Mucosa of stomach (tissue), 1 donor: ENCODE measurements around the gene INPP4B.

Experiments used
- H3K27me3 ChIP-seq: one replicate; pipeline ENCODE4 v1.7.0; 2013; ENCODE audit warnings: mild to moderate bottlenecking, low read length; ENCODE audit not compliant: control insufficient read depth, insufficient read depth
- H3K36me3 ChIP-seq: one replicate; pipeline ENCODE4 v1.7.0; 2013; ENCODE audit warnings: low read length; ENCODE audit not compliant: control insufficient read depth, insufficient read depth
- H3K4me1 ChIP-seq: one replicate; pipeline ENCODE4 v1.7.0; 2013; ENCODE audit warnings: mild to moderate bottlenecking, low read length; ENCODE audit not compliant: control insufficient read depth, insufficient read depth
- H3K4me3 ChIP-seq: one replicate; pipeline ENCODE4 v1.7.0; 2013; ENCODE audit warnings: low read length
- H3K9ac ChIP-seq: one replicate; pipeline ENCODE4 v1.7.0; 2013; ENCODE audit warnings: mild to moderate bottlenecking, low read length, moderate library complexity
- H3K9me3 ChIP-seq: one replicate; pipeline ENCODE4 v1.7.0; 2013; ENCODE audit warnings: mild to moderate bottlenecking, low read length, moderate library complexity; ENCODE audit not compliant: control insufficient read depth
- donor health status: Pancreatic carcinoma.

INPP4B gene

DNA sequence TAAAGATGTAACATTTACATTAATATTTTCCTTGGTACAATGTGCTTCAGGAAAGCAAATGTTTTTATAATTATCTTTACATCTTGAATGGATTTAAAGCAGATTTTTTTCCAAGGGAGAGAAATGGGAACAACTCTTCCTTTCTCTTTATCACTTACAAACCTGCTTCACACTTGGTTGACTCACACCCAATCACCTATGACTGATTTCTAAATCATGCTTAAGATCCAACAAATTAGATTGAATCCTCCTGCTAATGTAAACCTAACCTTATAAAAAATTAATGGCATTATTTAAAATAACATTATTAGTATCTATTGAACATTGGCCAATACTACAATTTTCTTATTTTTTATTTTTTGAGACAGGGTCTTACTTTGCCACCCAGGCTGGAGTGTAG, 127.1 kb downstream of the INPP4B start:
- Histone ChIP-seq H3K9ac (no peak overlapping the region), H3K9me3 (no peaks in the 10 kb centered on the region), H3K36me3 (no peaks in the 10 kb centered on the region), H3K4me1 (no peaks in the 10 kb centered on the region), H3K27me3 (no peaks in the 10 kb centered on the region), H3K4me3 (no peak overlapping the region)

GRCh38 chr4:142715727-142716126, 130.4 kb downstream of the INPP4B start:
- H3K9ac ChIP-seq, result no peak overlapping the region

GRCh38 chr4:142713282-142714030, 132.6 kb downstream of the INPP4B start:
- Histone ChIP-seq H3K4me3 (no peak overlapping the region), H3K4me1 (no peaks in the 10 kb centered on the region), H3K9ac (no peak overlapping the region), H3K36me3 (no peaks in the 10 kb centered on the region), H3K27me3 (no peaks in the 10 kb centered on the region), H3K9me3 (no peaks in the 10 kb centered on the region)

More at GRCh38 chr4:142715727-142716126, 130.4 kb downstream of the INPP4B start:
- no peak overlapping the region for H3K4me3 ChIP-seq
- no peaks in the 10 kb centered on the region for H3K4me1 ChIP-seq
- no peaks in the 10 kb centered on the region for H3K9me3 ChIP-seq
- H3K27me3 ChIP-seq, result no peaks in the 10 kb centered on the region
- H3K36me3 ChIP-seq, result no peaks in the 10 kb centered on the region

GRCh38 chr4:142708231-142708630, 137.9 kb downstream of the INPP4B start:
- no peak overlapping the region for H3K4me3 ChIP-seq
- H3K9me3 ChIP-seq, result no peaks in the 10 kb centered on the region
- no peaks in the 10 kb centered on the region for H3K27me3 ChIP-seq
- H3K4me1 ChIP-seq, result no peaks in the 10 kb centered on the region
- no peaks in the 10 kb centered on the region for H3K36me3 ChIP-seq
- H3K9ac ChIP-seq, result no peak overlapping the region

GRCh38 chr4:142707401-142707800, 138.7 kb downstream of the INPP4B start:
- Histone ChIP-seq H3K4me3 (no peak overlapping the region), H3K36me3 (no peaks in the 10 kb centered on the region), H3K27me3 (no peaks in the 10 kb centered on the region), H3K4me1 (no peaks in the 10 kb centered on the region), H3K9ac (no peak overlapping the region), H3K9me3 (no peaks in the 10 kb centered on the region)

DNA sequence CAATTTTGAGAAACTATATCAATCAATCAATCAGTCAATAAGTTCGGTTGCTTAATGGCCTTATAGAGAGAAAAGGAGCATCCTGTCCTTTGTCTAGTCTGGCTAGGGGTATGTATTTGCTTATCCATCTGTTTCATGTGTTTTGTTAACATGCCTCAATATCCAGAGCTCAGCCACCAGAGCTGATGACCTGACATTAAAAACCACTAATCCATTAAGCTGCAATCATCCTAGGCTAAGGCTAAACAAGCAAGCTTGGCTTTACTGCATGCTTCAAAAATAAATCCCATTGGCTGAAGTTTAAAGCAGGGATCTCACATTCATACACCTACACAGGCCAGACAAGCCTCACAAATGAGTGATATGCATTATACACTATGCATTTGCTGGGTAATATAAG, 139.7 kb downstream of the INPP4B start:
- Histone ChIP-seq H3K9ac (no peak overlapping the region), H3K27me3 (no peaks in the 10 kb centered on the region), H3K36me3 (no peaks in the 10 kb centered on the region)

GRCh38 chr4:142705820-142706219, 140.3 kb downstream of the INPP4B start:
- H3K4me3 ChIP-seq, result no peak overlapping the region
- H3K36me3 ChIP-seq, result no peaks in the 10 kb centered on the region
- no peaks in the 10 kb centered on the region for H3K9me3 ChIP-seq
- no peaks in the 10 kb centered on the region for H3K27me3 ChIP-seq
- H3K4me1 ChIP-seq, result no peaks in the 10 kb centered on the region
- H3K9ac ChIP-seq, result no peak overlapping the region

More for the DNA sequence above, 139.7 kb downstream of the INPP4B start:
- no peaks in the 10 kb centered on the region for H3K4me1 ChIP-seq
- H3K4me3 ChIP-seq, result no peak overlapping the region
- H3K9me3 ChIP-seq, result no peaks in the 10 kb centered on the region

- H3K27me3 ChIP-seq, result no peaks in the 10 kb centered on the region
- no peak overlapping the region for H3K4me3 ChIP-seq
- no peak overlapping the region for H3K9ac ChIP-seq
- no peaks in the 10 kb centered on the region for H3K36me3 ChIP-seq
- no peaks in the 10 kb centered on the region for H3K9me3 ChIP-seq
- H3K4me1 ChIP-seq, result no peaks in the 10 kb centered on the region
Observed at GRCh38 chr4:142703694-142704309, 142.3 kb downstream of the INPP4B start.

GRCh38 chr4:142701017-142701416, 145.1 kb downstream of the INPP4B start:
- no peaks in the 10 kb centered on the region for H3K27me3 ChIP-seq
- no peaks in the 10 kb centered on the region for H3K4me1 ChIP-seq
- no peaks in the 10 kb centered on the region for H3K9me3 ChIP-seq
- H3K9ac ChIP-seq, result no peak overlapping the region
- no peak overlapping the region for H3K4me3 ChIP-seq
- H3K36me3 ChIP-seq, result no peaks in the 10 kb centered on the region

DNA sequence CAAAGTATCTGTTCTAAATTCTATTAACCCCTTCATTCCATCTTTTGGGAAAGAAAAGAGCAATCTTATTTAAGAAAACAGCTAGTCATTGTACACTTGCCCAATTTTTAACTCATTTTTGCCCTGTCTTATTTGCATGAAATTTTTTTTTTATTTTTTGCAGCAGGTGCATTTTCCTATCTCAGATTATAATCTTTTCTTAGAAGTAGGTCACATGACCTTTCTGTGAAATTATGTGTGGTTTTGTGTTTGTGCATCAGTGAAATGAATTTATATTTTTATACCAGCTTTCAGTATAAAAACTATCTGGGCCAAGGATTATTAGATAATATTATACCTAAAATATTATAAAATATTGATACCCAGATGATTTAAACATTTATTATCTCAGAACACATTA, 145.6 kb downstream of the INPP4B start:
- H3K9me3 ChIP-seq, result no peaks in the 10 kb centered on the region
- H3K27me3 ChIP-seq, result no peaks in the 10 kb centered on the region
- no peaks in the 10 kb centered on the region for H3K4me1 ChIP-seq
- no peak overlapping the region for H3K4me3 ChIP-seq
- H3K36me3 ChIP-seq, result no peaks in the 10 kb centered on the region
- no peak overlapping the region for H3K9ac ChIP-seq

GRCh38 chr4:142698552-142698951, 147.5 kb downstream of the INPP4B start:
- Histone ChIP-seq H3K27me3 (no peaks in the 10 kb centered on the region), H3K4me3 (no peak overlapping the region), H3K4me1 (no peaks in the 10 kb centered on the region), H3K36me3 (no peaks in the 10 kb centered on the region), H3K9ac (no peak overlapping the region), H3K9me3 (no peaks in the 10 kb centered on the region)

- Histone ChIP-seq H3K27me3 (no peaks in the 10 kb centered on the region), H3K9me3 (no peaks in the 10 kb centered on the region), H3K4me3 (no peak overlapping the region), H3K9ac (no peak overlapping the region), H3K36me3 (no peaks in the 10 kb centered on the region), H3K4me1 (no peaks in the 10 kb centered on the region)
Observed at GRCh38 chr4:142697928-142698327, 148.2 kb downstream of the INPP4B start.
